Transverse colon (tissue), 4 donors: ENCODE results near the gene TNS4. TPM values are rescaled to one million over a fixed set of nuclear protein-coding genes. Genes with fewer than 3 reads are reported as not detected.

Source experiments
- DNase-seq: peaks from one replicate; pipeline ENCODE4 v3.0.0-alpha.2; 2019
- H3K27ac ChIP-seq, 4 donors: fragments of 200-600 bp; sonication (generic); 2 replicates each; pipeline ENCODE4 v1.5.1; 2016 to 2018; ENCODE audit warnings: inconsistent platforms in 4 of 4
- H3K27me3 ChIP-seq: fragments of 200-600 bp; sonication (generic); 2 replicates; pipeline ENCODE4 v1.5.1; 2017; ENCODE audit warnings: inconsistent platforms
- H3K36me3 ChIP-seq, 4 donors: fragments of 200-600 bp; sonication (generic); 2 replicates each; pipeline ENCODE4 v1.5.1; 2017 to 2019; ENCODE audit warnings: inconsistent platforms in 4 of 4
- H3K4me1 ChIP-seq, 4 donors: fragments of 200-600 bp; sonication (generic); 2 replicates each; pipeline ENCODE4 v1.5.1; 2017 to 2020; ENCODE audit warnings: inconsistent platforms in 4 of 4
- H3K4me3 ChIP-seq, 4 donors: fragments of 200-600 bp; sonication (generic); 1 replicate in 1 of 4; 2 replicates in 3 of 4; pipeline versions ENCODE4 v1.5.1 to v1.6.1; 2017 to 2019; ENCODE audit warnings: inconsistent platforms in 4 of 4
- H3K9me3 ChIP-seq, 2 donors: fragments of 200-600 bp; sonication (generic); 2 replicates each; pipeline ENCODE4 v1.5.1; 2017 to 2019; ENCODE audit warnings: inconsistent platforms in 2 of 2
- EP300 ChIP-seq: sonication (generic); formaldehyde crosslinking; IDR thresholded peaks from one replicate; pipeline ENCODE4 v1.6.1; 2017; ENCODE audit warnings: antibody characterized with exemption, low read depth
- POLR2A ChIP-seq: fragments of 450-650 bp; IDR thresholded peaks from one replicate; pipeline ENCODE4 v1.6.1; 2016; ENCODE audit warnings: antibody characterized with exemption, mild to moderate bottlenecking, moderate library complexity
- POLR2AphosphoS5 ChIP-seq, 3 donors: sonication (generic); formaldehyde crosslinking; IDR thresholded peaks; one replicate each; pipeline ENCODE4 v1.6.1; 2016; ENCODE audit warnings: antibody characterized with exemption in 3 of 3
- WGBS, 2 donors: methylation state at CpG; one replicate each; pipeline ENCODE4 v1.1.5; 2018; ENCODE audit warnings: low coverage in 1 of 2; 5-methylcytosine and 5-hydroxymethylcytosine counted together
- in situ Hi-C, 4 donors: fragments of 200-750 bp; cut with MboI; loops; one replicate each; pipeline versions ENCODE4 v1.15.0 to v1.15.1; 2017; ENCODE audit warnings: low sequenced_read_pairs in 3 of 4, low pct_ligation_motif_present in 1 of 4, low pct_unique_long_range_greater_than_20kb in 1 of 4
- intact Hi-C: fragments of 100-400 bp; cut with DNase I; formaldehyde crosslinking; loops from one replicate; pipeline ENCODE4 v1.15.1; 2023; ENCODE audit warnings: low total_unique reads
- total RNA-seq, 4 donors: library from RNA; depleted of rRNA; stranded (reverse); fragments of >200 nt; gene quantifications; one replicate each; pipeline ENCODE4 v1.1.0, GENCODE V29; 2016
- TF ChIP-seq, protein P1 (sequence below), 5 experiments: fragments of 200-600 bp in 3 of 5; fragments of 450-650 bp in 2 of 5; sonication (generic) in 3 of 5; IDR thresholded peaks; 1 replicate in 2 of 5; 2 replicates in 3 of 5; pipeline ENCODE4 v1.5.1; 2016 to 2017; ENCODE audit warnings: antibody characterized with exemption in 5 of 5, inconsistent platforms in 3 of 5, mild to moderate bottlenecking in 2 of 5, moderate library complexity in 1 of 5

TNS4 gene
- total RNA-seq, 4 donors from 2014 or later = 1.2 to 4.2 (median 2.5) TPM; not detected in 1

DNA sequence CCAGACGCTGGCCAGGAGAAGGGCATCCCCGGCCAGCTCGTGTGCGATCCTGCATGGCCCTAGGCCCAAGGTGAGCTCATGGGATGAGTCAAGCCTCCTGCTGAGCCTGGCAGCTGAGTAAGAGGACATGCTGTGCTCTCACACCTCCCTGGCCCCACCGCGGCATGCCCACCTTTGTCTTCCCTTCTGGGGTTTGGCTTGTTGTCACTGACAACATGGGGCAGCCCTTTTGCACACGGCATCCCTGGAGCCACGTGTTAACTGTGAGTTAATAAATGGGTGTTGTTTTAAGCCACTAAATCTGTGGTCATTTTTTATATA lies 8.9 kb upstream of the TNS4 start:
- Histone ChIP-seq H3K9me3 (no peaks in the 10 kb centered on the region), H3K36me3 (no peaks in the 10 kb centered on the region), H3K27ac (no peak overlapping the region), H3K4me3 (no peak overlapping the region), H3K27me3 (no peaks in the 10 kb centered on the region), H3K4me1 (no peaks in the 10 kb centered on the region)
- WGBS, 2 donors = 91% methylated on average over 8 of the region's 8 CpGs; no CpG with 5 or more reads in 1 of the 2 donors
- no peak for DNase-seq
- TF ChIP-seq, protein P1, sequence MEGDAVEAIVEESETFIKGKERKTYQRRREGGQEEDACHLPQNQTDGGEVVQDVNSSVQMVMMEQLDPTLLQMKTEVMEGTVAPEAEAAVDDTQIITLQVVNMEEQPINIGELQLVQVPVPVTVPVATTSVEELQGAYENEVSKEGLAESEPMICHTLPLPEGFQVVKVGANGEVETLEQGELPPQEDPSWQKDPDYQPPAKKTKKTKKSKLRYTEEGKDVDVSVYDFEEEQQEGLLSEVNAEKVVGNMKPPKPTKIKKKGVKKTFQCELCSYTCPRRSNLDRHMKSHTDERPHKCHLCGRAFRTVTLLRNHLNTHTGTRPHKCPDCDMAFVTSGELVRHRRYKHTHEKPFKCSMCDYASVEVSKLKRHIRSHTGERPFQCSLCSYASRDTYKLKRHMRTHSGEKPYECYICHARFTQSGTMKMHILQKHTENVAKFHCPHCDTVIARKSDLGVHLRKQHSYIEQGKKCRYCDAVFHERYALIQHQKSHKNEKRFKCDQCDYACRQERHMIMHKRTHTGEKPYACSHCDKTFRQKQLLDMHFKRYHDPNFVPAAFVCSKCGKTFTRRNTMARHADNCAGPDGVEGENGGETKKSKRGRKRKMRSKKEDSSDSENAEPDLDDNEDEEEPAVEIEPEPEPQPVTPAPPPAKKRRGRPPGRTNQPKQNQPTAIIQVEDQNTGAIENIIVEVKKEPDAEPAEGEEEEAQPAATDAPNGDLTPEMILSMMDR (IDR thresholded peaks at IDR 0.05) = no peak
- TF ChIP-seq EP300 (no peak), POLR2A (no peak), POLR2AphosphoS5 (IDR thresholded peaks at IDR 0.05) (no peak)
- in situ Hi-C loops = no loop called here
- intact Hi-C loops = loop anchor here (5.0 kb wide), 1 partner anchor 1843 kb away; no protein-coding TSS in a partner anchor

DNA sequence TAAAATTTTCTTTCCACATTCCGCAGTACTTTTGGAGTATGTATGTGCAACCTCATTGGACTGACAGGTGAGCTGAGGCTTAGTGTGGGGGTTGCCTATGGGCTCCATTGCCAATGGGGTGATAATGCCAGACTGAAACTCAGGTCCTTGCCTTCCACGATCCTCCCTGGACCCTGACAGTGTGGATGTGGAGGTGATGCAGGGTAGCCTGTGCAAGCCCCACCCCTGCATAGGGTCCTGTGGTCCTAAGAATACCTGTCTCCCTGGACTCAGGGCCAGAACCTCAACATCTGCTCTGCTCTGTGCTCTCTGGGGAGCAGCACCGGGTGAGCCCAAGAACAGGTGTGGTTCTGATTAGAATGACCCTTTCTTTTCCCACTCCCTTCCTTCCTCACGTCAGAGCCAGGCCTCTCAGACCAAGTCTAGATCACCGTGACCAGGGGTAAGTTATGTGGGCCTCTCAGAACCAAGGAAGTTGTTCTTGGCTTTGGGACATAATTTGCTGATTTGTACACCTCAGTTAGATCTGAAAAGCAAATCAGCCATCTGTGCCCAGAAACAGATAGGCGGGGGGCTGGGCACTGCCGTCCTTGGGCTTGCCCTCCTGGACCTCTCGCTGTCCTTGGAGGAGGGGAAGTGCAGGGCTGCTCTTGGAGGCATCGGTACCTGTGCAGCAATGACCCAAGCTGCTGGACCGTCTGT lies 8.4 kb upstream of the TNS4 start:
- intact Hi-C loops (loop anchor here (5.0 kb wide), 1 partner anchor 1842 kb away; no protein-coding TSS in a partner anchor), in situ Hi-C loops (no loop called here)
- no peaks in the 10 kb centered on the region for H3K27me3 ChIP-seq
- no peaks in the 10 kb centered on the region for H3K4me1 ChIP-seq
- WGBS, 2 donors = 85 to 100% methylated on average over 1 to 10 of the region's 10 CpGs
- TF ChIP-seq POLR2A = no peak
- no peak for TF ChIP-seq EP300
- no peak for TF ChIP-seq POLR2AphosphoS5 (IDR thresholded peaks at IDR 0.05)
- TF ChIP-seq, protein P1 (IDR thresholded peaks at IDR 0.05) = no peak
- no peaks in the 10 kb centered on the region for H3K9me3 ChIP-seq
- H3K4me3 ChIP-seq = no peak overlapping the region
- no peaks in the 10 kb centered on the region for H3K36me3 ChIP-seq
- H3K27ac ChIP-seq = no peak overlapping the region
- DNase-seq = no peak

GRCh38 chr17:40506786-40507185 lies 5.4 kb upstream of the TNS4 start:
- no peak overlapping the region for H3K27ac ChIP-seq
- no peaks in the 10 kb centered on the region for H3K9me3 ChIP-seq
- no peak for DNase-seq
- intact Hi-C loops = no loop called here
- no peak overlapping the region for H3K4me3 ChIP-seq
- in situ Hi-C loops = no loop called here
- H3K4me1 ChIP-seq = peaks cover 0 to 2% (median under 1%) of the 10 kb centered on the region in 4 donors
- no peaks in the 10 kb centered on the region for H3K27me3 ChIP-seq
- TF ChIP-seq, protein P1 (IDR thresholded peaks at IDR 0.05) = no peak
- TF ChIP-seq POLR2AphosphoS5 (IDR thresholded peaks at IDR 0.05) (no peak), POLR2A (no peak), EP300 (no peak)
- WGBS, 2 donors = 85% methylated on average over 5 of the region's 5 CpGs; no CpG with 5 or more reads in 1 of the 2 donors
- H3K36me3 ChIP-seq = no peaks in the 10 kb centered on the region

DNA sequence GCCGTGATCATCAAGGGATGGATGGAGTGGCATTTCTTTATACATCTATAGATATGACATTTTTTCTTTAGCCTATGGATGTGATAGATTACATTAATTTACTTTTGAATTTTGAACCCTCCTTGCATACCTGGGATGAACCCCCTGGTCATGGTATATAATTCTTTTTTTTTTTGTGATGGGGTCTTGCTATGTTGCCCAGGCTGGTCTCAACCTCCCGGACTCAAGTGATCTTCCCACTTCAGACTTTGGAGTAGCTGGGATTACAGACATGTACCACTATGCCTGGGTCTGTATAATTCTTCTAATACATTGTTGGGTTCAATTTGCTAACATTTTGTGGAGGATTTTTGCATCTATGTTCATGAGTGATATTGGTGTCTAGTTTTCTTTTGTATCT lies 1.7 kb upstream of the TNS4 start:
- in situ Hi-C loops = no loop called here
- Histone ChIP-seq H3K4me1 (peaks cover 17 to 38% (median 33%) of the 10 kb centered on the region in 4 donors), H3K9me3 (no peaks in the 10 kb centered on the region), H3K36me3 (no peaks in the 10 kb centered on the region), H3K27ac (no peak overlapping the region), H3K27me3 (no peaks in the 10 kb centered on the region), H3K4me3 (no peak overlapping the region)
- no peak for TF ChIP-seq POLR2AphosphoS5 (IDR thresholded peaks at IDR 0.05)
- no peak for TF ChIP-seq EP300
- DNase-seq = no peak
- intact Hi-C loops = no loop called here
- WGBS, 2 donors = 92 to 94% methylated on average over 2 of the region's 2 CpGs
